Measurements from ENCODE around the gene ZNF626. TPM values are rescaled to one million over a fixed set of nuclear protein-coding genes. Genes with fewer than 3 reads are reported as not detected.
"Not testable (repeated sequence)": the region's sequence is repeated elsewhere in the genome, so short reads cannot be mapped to it uniquely, and the experiment has no call there.

ZNF626 gene
- total RNA-seq, 1 experiment from 2014 or later = 12.7 TPM

- H3K4me1 ChIP-seq (ENCODE audit: control insufficient read depth, insufficient read depth, low read length) = no peaks in the 10 kb centered on the region
- H3K36me3 ChIP-seq (ENCODE audit: control insufficient read depth, insufficient read depth, low read length) = peaks cover 7% of the 10 kb centered on the region; the same call in 1 of the 2 replicates
- in situ Hi-C loops (cut with HindIII; ENCODE audit: low pct_unique_long_range_greater_than_20kb, low sequenced_read_pairs) (no loop called here), intact Hi-C loops (cut with micrococcal nuclease; ENCODE audit: unreplicated experiment) (no loop called here)
- POLR2A ChIA-PET = no interaction called here
- DNase-seq (ENCODE audit: low read depth, low spot score) (no peak), ATAC-seq (no peak)
- no TSS peak for BruUV-seq (replicated peaks)
- no peak overlapping the region for H3K4me3 ChIP-seq (ENCODE audit: low read depth in 2 of 2, low read length in 2 of 2)
- CTCF ChIA-PET = no interaction called here
- H3K9me3 ChIP-seq (ENCODE audit: control insufficient read depth, insufficient read depth, low read depth, low read length) = peaks cover 21% of the 10 kb centered on the region; the same call in 1 of the 2 replicates
- TF ChIP-seq REST (IDR thresholded peaks at IDR 0.05; ENCODE audit: insufficient read depth in 1 of 2, low read depth in 2 of 2, low read length in 1 of 2) = no peak
- TF ChIP-seq CTCF (IDR thresholded peaks at IDR 0.05) = no peak
- no peak for TF ChIP-seq SIN3A (IDR thresholded peaks at IDR 0.05; ENCODE audit: borderline replicate concordance, insufficient read depth, low read depth, low read length)
- no peak for TF ChIP-seq TCF7L2 (IDR thresholded peaks at IDR 0.05; ENCODE audit: low read depth, low read length)
- TF ChIP-seq POLR2AphosphoS5 (IDR thresholded peaks at IDR 0.05; ENCODE audit: low read depth, low read length) = no peak
- H3K27me3 ChIP-seq (ENCODE audit: control insufficient read depth, insufficient read depth, low read length) = no peaks in the 10 kb centered on the region
- no peak overlapping the region for H3K27ac ChIP-seq (ENCODE audit: low read length)
Measured at GRCh38 chr19:20640023-20640422, 21.3 kb downstream of the ZNF626 start.

- POLR2A ChIA-PET; H3K27me3 ChIP-seq (ENCODE audit: control insufficient read depth, insufficient read depth, low read length); BruUV-seq (replicated peaks); intact Hi-C loops (cut with micrococcal nuclease; ENCODE audit: unreplicated experiment); DNase-seq (ENCODE audit: low read depth, low spot score); H3K4me1 ChIP-seq (ENCODE audit: control insufficient read depth, insufficient read depth, low read length); in situ Hi-C loops (cut with HindIII; ENCODE audit: low pct_unique_long_range_greater_than_20kb, low sequenced_read_pairs); CTCF ChIA-PET; H3K27ac ChIP-seq (ENCODE audit: low read length); H3K4me3 ChIP-seq (ENCODE audit: low read depth in 2 of 2, low read length in 2 of 2); ATAC-seq; H3K36me3 ChIP-seq (ENCODE audit: control insufficient read depth, insufficient read depth, low read length): not testable (repeated sequence)
- H3K9me3 ChIP-seq (ENCODE audit: control insufficient read depth, insufficient read depth, low read depth, low read length) = peaks cover 20% of the 10 kb centered on the region; the same call in 1 of the 2 replicates
Measured at GRCh38 chr19:20624560-20624959, 36.8 kb downstream of the ZNF626 start.

- Histone ChIP-seq H3K4me1 (ENCODE audit: control insufficient read depth, insufficient read depth, low read length) (no peaks in the 10 kb centered on the region), H3K27ac (ENCODE audit: low read length) (no peak overlapping the region), H3K4me3 (ENCODE audit: low read depth in 2 of 2, low read length in 2 of 2) (no peak overlapping the region), H3K36me3 (ENCODE audit: control insufficient read depth, insufficient read depth, low read length) (no peaks in the 10 kb centered on the region), H3K27me3 (ENCODE audit: control insufficient read depth, insufficient read depth, low read length) (no peaks in the 10 kb centered on the region), H3K9me3 (ENCODE audit: control insufficient read depth, insufficient read depth, low read depth, low read length) (no peaks in the 10 kb centered on the region)
- no TSS peak for BruUV-seq (replicated peaks)
- in situ Hi-C loops (cut with HindIII; ENCODE audit: low pct_unique_long_range_greater_than_20kb, low sequenced_read_pairs) (no loop called here), intact Hi-C loops (cut with micrococcal nuclease; ENCODE audit: unreplicated experiment) (no loop called here)
- POLR2A ChIA-PET = no interaction called here
- TF ChIP-seq REST (IDR thresholded peaks at IDR 0.05; ENCODE audit: insufficient read depth in 1 of 2, low read depth in 2 of 2, low read length in 1 of 2) (no peak), POLR2AphosphoS5 (IDR thresholded peaks at IDR 0.05; ENCODE audit: low read depth, low read length) (no peak), SIN3A (IDR thresholded peaks at IDR 0.05; ENCODE audit: borderline replicate concordance, insufficient read depth, low read depth, low read length) (no peak), CTCF (IDR thresholded peaks at IDR 0.05) (no peak), TCF7L2 (IDR thresholded peaks at IDR 0.05; ENCODE audit: low read depth, low read length) (no peak)
- CTCF ChIA-PET = no interaction called here
- no peak for DNase-seq (ENCODE audit: low read depth, low spot score)
- no peak for ATAC-seq
Measured at GRCh38 chr19:20616071-20616470, 45.3 kb downstream of the ZNF626 start.

- H3K4me3 ChIP-seq (ENCODE audit: low read depth in 2 of 2, low read length in 2 of 2); H3K4me1 ChIP-seq (ENCODE audit: control insufficient read depth, insufficient read depth, low read length); POLR2A ChIA-PET; intact Hi-C loops (cut with micrococcal nuclease; ENCODE audit: unreplicated experiment); in situ Hi-C loops (cut with HindIII; ENCODE audit: low pct_unique_long_range_greater_than_20kb, low sequenced_read_pairs); CTCF ChIA-PET; H3K27ac ChIP-seq (ENCODE audit: low read length); H3K36me3 ChIP-seq (ENCODE audit: control insufficient read depth, insufficient read depth, low read length); DNase-seq (ENCODE audit: low read depth, low spot score); ATAC-seq; BruUV-seq (replicated peaks); H3K9me3 ChIP-seq (ENCODE audit: control insufficient read depth, insufficient read depth, low read depth, low read length); H3K27me3 ChIP-seq (ENCODE audit: control insufficient read depth, insufficient read depth, low read length): not testable (repeated sequence)
Measured at GRCh38 chr19:20614971-20615370, 46.4 kb downstream of the ZNF626 start.

Data from Panc1 (cell line).